GM21528 (cell line): ENCODE measurements around the gene KCTD15.

Experiments used
- ATAC-seq: cut with Tn5 transposase; IDR thresholded peaks from one replicate; pipeline ENCODE4 v1.9.1; 2021; ENCODE audit warnings: mild to moderate bottlenecking, moderate library complexity; ENCODE audit not compliant: unreplicated experiment, low FRiP score

Gene KCTD15

GRCh38 chr19:33796164-33796875 lies at the start of gene KCTD15:
Gene KCTD15, plus strand, starts transcription at chr19:33796870. Its CDS starts 3,585 bp downstream, at chr19:33800455.
- no peak for ATAC-seq

- ATAC-seq = no peak
These were observed 49.4 kb upstream of the KCTD15 start for GRCh38 chr19:33747273-33747672.

DNA sequence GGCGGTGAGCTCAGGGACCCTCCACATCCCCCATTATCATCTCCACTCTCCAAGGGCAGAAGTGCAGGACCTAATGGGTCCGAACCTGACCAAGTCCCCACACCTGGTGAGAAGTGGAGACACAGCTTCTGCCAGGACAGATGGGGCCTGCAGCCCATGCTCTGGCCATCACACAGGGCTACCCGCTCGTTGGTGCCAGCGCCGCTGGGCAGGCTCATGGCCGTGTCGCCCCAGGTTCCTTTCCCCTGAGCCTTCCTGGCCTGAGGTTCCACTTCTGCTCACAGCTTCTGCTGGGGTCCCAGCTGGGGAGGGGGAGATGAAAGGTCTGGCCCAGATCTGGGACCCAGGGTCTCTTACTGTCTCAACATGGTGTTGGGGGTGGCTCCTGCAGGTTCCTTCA lies 48.4 kb upstream of the KCTD15 start:
- no peak for ATAC-seq

GRCh38 chr19:33749016-33749415 lies 47.7 kb upstream of the KCTD15 start:
- ATAC-seq = no peak

DNA sequence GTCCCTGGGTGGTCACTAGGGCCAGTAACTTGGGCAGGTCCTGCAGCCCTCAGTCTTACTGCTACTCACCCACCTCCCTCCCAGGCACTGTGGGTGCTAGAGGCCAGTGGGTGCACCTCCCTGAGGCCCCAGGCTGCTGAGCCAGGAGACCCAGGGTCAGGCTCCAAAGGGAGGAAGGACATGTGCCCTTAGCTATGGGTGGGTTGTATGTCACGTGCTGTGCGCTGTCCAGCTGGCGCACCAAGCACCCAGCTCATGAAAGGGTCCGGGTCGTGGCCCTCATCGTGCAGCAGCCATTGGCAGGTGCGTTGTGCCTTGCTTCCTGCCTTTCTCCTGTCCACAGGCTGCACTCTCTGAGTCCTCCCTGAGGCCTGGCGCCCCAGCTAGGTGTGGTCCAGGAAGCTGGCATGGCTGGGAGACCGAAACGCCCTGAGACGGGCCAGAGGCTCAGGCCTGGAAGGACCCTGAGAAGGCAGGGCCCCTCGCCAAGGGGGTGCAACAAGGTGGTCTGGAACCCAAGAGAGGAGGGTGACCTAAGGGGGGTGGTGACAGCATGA lies 47.0 kb upstream of the KCTD15 start:
- no peak for ATAC-seq

GRCh38 chr19:33750587-33751435 lies 45.9 kb upstream of the KCTD15 start:
- ATAC-seq = no peak

DNA sequence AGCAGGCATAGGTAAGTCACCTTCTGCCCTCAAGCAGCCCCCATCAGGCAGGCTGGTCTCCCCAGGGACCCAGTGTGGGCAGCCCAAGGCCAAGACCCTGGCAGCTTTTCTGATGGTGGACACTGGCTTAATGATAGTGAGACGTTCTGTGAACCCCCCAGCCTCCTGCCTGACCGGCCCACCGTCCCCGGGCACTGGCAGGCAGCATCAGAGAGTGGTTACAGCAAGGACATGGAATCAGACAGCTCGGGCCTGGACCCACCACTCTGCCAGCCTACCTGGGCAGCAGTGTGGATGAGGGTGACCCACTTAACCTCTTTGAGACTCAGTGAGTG lies 45.3 kb upstream of the KCTD15 start:
- no peak for ATAC-seq

GRCh38 chr19:33752018-33752800 lies 44.5 kb upstream of the KCTD15 start:
- no peak for ATAC-seq

DNA sequence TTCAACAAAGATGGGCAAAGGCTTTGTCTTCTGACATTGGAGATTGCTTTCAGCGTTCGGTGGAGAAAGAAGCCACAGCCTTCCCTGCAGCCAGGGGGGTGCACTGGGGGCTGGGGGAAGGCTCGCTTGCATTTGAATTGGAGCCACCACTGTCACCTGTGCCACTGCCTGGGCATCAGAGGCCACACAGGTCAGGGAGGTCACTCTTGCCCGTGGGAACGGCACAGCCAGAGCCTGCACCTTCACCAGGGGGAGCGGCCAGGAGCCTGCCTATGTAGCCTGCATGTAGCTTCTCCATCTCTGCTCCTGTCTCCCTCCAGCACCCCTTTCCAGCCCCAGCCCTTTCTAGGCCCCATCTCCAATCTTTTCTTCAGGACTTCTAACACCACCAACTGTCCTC lies 43.7 kb upstream of the KCTD15 start:
- no peak for ATAC-seq

- no peak for ATAC-seq
These were observed 42.3 kb upstream of the KCTD15 start for GRCh38 chr19:33754361-33754760.

DNA sequence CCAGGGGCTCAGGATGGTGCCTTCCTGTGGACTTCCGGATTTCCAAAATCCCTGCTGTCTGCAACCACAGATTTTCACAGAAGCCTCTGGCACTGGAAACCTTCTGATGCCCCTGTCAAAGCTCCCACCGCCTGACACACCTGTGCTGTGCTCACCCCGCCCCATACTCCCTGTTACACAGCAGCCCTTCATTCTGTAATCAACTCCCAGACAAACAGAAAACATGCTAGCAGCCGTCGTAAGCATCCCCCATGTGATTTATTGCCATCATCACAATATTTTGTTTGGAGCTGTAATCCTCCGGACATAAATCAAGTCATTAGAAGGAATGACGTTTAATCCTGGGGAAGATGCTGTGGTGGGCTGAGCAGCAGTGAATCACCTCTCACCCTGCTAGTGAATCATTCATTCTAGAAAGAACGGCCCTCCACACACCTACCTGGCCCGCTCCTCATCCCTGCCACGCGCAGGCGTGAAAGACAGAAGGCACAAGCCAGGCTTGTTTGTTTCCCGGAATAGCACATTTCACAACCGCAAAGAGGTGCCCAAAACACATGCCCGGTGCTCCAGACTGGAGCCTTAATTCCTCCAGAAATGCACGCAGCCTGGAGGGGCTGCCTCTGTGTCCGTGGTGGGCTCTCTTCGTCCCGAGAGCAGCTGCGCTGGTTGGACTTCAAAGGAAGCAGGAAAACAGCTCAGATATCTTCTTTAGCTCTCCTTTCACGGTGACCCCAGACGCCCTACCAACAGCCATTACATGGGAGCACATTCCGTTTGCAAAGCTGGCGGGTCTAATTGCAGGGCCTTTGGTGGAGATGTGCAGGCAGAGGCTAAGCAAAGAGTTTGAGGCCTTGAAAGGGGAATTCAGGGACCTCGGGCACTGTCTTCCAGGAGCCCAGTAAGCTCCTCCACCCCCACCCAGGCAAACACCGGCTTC lies 41.3 kb upstream of the KCTD15 start:
- no peak for ATAC-seq

- ATAC-seq = no peak
These were observed 40.5 kb upstream of the KCTD15 start for GRCh38 chr19:33756177-33756576.

DNA sequence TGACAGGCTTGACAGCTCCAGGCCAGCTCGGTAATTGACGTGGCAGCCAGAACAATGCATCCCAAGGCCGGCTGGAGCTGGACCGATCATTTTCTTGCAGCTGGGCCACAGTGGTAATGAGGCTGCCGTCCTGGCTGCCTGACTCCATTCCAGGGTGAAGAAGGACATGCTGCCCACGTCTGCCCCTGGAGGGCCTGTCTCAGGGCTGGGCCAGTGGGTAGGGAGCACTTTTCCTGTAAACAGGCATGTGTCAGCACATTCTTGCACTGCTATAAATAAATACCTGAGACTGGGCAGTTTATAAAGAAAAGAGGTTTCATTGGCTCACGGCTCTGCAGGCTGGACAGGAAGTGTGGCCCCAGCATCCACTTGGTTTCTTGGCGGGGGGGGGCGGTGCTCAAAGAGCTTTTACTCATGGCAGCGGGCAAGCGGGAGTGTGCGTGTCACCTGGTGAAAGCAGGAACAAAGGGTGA lies 38.1 kb upstream of the KCTD15 start:
- ATAC-seq = no peak

GRCh38 chr19:33759356-33759755 lies 37.3 kb upstream of the KCTD15 start:
- no peak for ATAC-seq

DNA sequence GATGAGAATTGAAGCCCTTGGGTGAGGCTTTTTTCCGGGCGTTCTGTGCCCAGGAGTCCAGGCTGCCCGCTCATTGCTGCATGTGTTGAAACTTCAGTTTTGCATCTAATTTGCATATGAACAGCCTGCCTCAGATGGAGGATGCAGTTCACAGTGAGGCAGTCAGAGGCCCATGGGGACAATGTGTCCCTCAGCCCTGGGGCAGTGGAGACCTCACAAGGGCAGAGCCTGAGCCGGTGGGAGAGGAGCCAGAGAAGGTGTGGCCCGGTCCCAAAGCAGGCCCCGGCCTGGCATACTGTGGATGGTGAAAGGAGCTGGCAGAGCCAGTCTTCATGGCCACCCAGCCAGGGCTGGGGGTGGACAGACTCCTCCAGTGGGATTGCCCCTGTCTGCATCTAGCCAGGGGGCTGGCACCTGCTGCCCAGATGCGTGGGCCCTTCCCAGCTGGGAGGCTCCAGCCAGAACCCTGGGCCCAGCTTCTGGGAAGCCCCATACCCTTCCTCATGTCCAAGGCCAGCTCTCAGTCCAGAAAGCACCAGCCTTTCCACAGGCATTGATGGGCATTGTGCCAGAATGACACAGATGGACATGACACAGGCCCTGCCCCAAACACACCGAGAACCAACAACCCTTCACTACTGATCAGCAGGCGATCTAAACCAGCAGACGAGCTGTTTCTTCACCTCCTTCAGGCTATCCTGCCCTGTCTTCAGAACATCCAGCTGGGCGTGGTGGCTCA lies 32.9 kb upstream of the KCTD15 start:
- ATAC-seq = no peak

DNA sequence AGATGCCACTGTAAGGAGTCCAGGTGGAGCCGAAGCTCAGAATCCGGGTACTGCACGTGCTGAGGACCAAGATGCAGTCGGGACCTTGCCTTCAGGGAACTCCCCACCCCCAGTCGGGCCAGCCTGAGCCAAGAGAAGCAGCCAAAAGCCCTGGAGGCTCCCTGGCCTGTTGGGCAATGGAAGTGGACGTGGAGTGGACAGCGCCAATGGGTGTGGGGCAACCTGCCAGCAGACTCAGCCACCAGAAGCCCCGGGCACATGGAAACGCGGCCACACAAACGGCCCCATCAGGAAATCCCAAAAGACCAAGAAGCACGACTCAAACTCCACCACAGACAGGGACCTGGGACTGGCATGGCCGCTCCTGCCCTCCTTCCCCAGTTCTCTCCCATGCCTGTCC lies 30.0 kb upstream of the KCTD15 start:
- no peak for ATAC-seq

GRCh38 chr19:33767898-33768413 lies 28.7 kb upstream of the KCTD15 start:
- no peak for ATAC-seq

GRCh38 chr19:33769208-33769607 lies 27.5 kb upstream of the KCTD15 start:
- ATAC-seq = no peak

DNA sequence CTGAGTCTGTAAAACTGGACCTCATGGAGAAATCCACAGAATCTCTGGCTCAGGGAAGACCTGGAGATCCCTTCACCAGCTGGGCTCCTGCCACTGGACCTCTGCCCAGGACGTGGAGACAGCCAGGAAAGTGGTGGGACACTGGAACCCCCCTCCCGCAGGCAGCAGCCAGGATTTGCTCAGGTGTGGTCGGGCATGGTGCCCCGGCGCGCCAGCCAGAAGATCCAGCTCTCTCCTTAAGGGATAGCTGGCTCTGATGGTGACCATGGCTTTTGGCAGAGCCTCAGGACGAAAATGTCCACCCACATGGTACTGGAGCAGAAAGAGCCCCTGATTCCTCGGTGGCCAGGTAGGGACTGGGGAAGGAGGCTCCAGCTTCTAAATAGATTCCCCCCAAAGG lies 26.6 kb upstream of the KCTD15 start:
- no peak for ATAC-seq
